ENCODE results near the gene SEPTIN2.

GRCh38 chr2:241304039-241304670 is 11.6 kb upstream of the SEPTIN2 start:
- TF ChIP-seq CTCF (IDR thresholded peaks at IDR 0.05; ENCODE audit: insufficient read depth, low read depth, low read length) (no peak), EZH2 (IDR thresholded peaks at IDR 0.05; ENCODE audit: insufficient read depth, low read length) (no peak)

Data from astrocyte (in vitro differentiated cells and primary cell).